Measurements from ENCODE around the gene TRMT61B. TPM values are rescaled to one million over a fixed set of nuclear protein-coding genes. Genes with fewer than 3 reads are reported as not detected.

The TRMT61B gene
- total RNA-seq (10 to 100 TPM; 12.9 to 24.3 (median 15.9) TPM), polyA plus RNA-seq (10 to 100 TPM; 22.4 to 54.7 TPM)
- long read RNA-seq, donor 1, transcript TRMT61B-201 (7 exons, 1,836 nt) = major isoform, 33 of 47 reads
- long read RNA-seq, donor 1, partial matches to known transcripts = 0 of 47 reads
- long read RNA-seq, donor 1, other reads (novel, unspliced or antisense) = 14 of 47 reads
- long read RNA-seq, donor 2, transcript TRMT61B-201 (7 exons, 1,836 nt) = major isoform, 67 of 111 reads
- long read RNA-seq, donor 2, partial matches to known transcripts = 3 of 111 reads
- long read RNA-seq, donor 2, other reads (novel, unspliced or antisense) = 41 of 111 reads
- long read RNA-seq, donor 3, transcript TRMT61B-201 (7 exons, 1,836 nt) = major isoform, 38 of 51 reads
- long read RNA-seq, donor 3, partial matches to known transcripts = 2 of 51 reads
- long read RNA-seq, donor 3, other reads (novel, unspliced or antisense) = 11 of 51 reads

DNA sequence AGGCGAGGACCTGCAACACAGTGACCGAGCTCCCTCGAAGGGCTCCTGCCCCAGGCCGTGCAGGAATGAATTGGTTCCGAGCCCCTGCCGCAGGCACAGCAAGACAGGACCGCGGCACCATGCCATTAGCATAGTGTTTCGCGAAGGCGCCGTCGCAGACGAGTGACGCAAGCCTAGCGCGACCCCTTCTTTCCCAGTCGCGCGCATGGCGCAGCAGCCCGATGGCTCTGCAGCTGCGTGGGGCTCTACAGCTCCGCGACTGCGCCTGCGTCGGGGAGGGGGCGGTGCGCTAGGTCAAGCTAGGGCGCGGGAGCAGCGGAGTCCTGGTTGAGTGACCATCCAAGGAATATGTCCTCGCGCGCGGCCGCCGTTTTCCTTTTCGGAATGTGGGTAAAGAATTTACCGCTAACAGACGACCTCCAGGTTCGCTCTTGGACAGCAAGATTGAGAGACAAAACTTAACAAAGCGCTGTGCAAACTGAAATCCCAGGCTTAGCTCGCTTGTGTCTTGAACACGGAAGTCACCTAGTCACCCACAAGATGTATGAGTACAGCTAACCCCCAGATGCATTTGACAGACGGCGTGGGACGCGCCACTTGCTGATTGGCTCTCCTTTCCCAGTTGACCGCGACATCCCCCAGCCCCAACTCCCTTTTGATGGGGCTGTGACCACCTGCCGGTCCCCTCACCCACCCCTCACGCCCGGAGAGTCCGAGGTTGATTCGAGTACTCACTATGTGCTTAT, at the start of gene TRMT61B:
TRMT61B (minus strand) TSS at position 164 of the 746 bp plus-strand sequence; CDS start at position 132, 32 bp downstream.
- TF ChIP-seq POLR2A (IDR thresholded peaks at IDR 0.05) (peak in 1 of 2 donors; percentile 70), CTCF (IDR thresholded peaks at IDR 0.05) (peak in 1 of 12 donors; percentile 16)
- Histone ChIP-seq H3K4me1 (peaks cover 0 to 37% (median 20%) of the 10 kb centered on the region in 12 donors), H3K27me3 (no peaks in the 10 kb centered on the region), H3K9me3 (no peaks in the 10 kb centered on the region), H3K4me3 (peak within 1 kb of the TSS; percentile 73 to 99 (median 86)), H3K36me3 (peaks cover 0 to 7% (median 0%) of the 10 kb centered on the region in 9 donors), H3K27ac (peak within 1 kb of the TSS in 11 of 12 donors; percentile 71 to 88 (median 78))
- DNase-seq (peak; percentile 96 to 98 (median 97)), ATAC-seq (peak; percentile 100)
- intact Hi-C loops (cut with DNase I) = loop anchor here in 5 of 10 donors (1.0 to 2.0 kb wide), 2 partner anchors 24 kb away; partner anchors contain the start of gene WDR43 (in 5 of the 5)
- 1% methylated on average over 14 to 57 of the region's 57 CpGs for WGBS, 4 donors

- Histone ChIP-seq H3K4me3 (no peak overlapping the region), H3K36me3 (peaks cover 0 to 87% (median 76%) of the 10 kb centered on the region in 9 donors), H3K9me3 (no peaks in the 10 kb centered on the region), H3K4me1 (no peaks in the 10 kb centered on the region), H3K27ac (no peak overlapping the region), H3K27me3 (no peaks in the 10 kb centered on the region)
- ATAC-seq = no peak
- no peak for DNase-seq
- TF ChIP-seq POLR2A (IDR thresholded peaks at IDR 0.05) (no peak), CTCF (IDR thresholded peaks at IDR 0.05) (no peak)
- WGBS, 4 donors = 84 to 97% (median 91%) methylated on average over 1 of the region's 1 CpG
- intact Hi-C loops (cut with DNase I) = no loop called here
These were observed 45.8 kb upstream of the TRMT61B start for GRCh38 chr2:28915939-28916338.

DNA sequence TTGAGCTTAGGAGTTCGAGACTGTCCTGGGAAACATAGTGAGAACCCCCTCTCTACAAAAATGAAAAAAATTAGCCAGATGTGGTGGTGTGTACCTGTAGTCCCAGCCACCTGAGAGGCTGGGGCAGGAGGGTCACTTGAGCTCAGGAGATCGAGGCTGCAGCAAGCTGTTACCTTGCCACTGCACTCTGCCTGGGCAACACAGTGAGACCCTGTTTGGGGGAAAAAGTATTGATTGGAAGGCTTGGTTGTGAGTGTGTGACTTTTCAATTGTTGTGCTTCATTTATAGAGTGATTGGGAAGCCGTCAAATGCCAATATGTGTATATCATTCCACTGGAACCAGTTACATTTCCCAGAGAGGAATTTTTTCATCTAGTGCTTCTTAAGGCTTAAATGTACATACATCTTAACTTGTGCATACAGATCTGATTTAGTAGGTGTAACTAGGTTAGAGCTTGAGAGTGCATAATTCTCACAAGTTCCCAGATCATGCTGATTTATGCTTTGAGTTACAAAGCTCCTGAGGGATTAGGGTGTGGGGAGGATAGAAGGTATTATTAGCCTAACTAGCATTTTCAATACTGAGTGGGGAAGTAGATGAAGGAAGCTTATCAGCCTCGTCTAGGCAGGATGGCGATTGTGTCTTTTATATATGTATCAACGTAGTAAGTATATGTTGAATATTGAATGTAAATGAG, 39.7 kb upstream of the TRMT61B start:
- ATAC-seq (no peak), DNase-seq (no peak)
- no peak overlapping the region for H3K27ac ChIP-seq
- 84 to 89% (median 88%) methylated on average over 6 of the region's 6 CpGs for WGBS, 4 donors
- peaks cover 0 to under 1% (median 0%) of the 10 kb centered on the region in 12 donors for H3K4me1 ChIP-seq
- H3K4me3 ChIP-seq = no peak overlapping the region
- no peaks in the 10 kb centered on the region for H3K27me3 ChIP-seq
- H3K36me3 ChIP-seq = peaks cover 0 to 95% (median 83%) of the 10 kb centered on the region in 9 donors
- intact Hi-C loops (cut with DNase I) = no loop called here
- no peak for TF ChIP-seq CTCF (IDR thresholded peaks at IDR 0.05)
- TF ChIP-seq POLR2A (IDR thresholded peaks at IDR 0.05) = no peak
- no peaks in the 10 kb centered on the region for H3K9me3 ChIP-seq

Measured in heart left ventricle (tissue), 16 donors.